Measurements from ENCODE around the gene ECE1.

The ECE1 gene

GRCh38 chr1:21174230-21174629 is 116.0 kb downstream of the ECE1 start:
- no peak for TF ChIP-seq EGR1 (IDR thresholded peaks at IDR 0.05)
- TF ChIP-seq CEBPB (IDR thresholded peaks at IDR 0.05) = no peak
- no peak for TF ChIP-seq RAD21 (IDR thresholded peaks at IDR 0.05; ENCODE audit: low read depth)
- no peak for TF ChIP-seq FOXM1 (IDR thresholded peaks at IDR 0.05; ENCODE audit: borderline replicate concordance, low read depth)
- no peak for TF ChIP-seq TCF12 (IDR thresholded peaks at IDR 0.05; ENCODE audit: low read depth)
- TF ChIP-seq YY1 (IDR thresholded peaks at IDR 0.05; ENCODE audit: low read depth) = no peak
- no peak for TF ChIP-seq USF1 (IDR thresholded peaks at IDR 0.05)
- TF ChIP-seq CREB1 (IDR thresholded peaks at IDR 0.05; ENCODE audit: low read depth) = no peak
- no peak for TF ChIP-seq NFIC (IDR thresholded peaks at IDR 0.05)
- TF ChIP-seq EP300 (IDR thresholded peaks at IDR 0.05; ENCODE audit: borderline replicate concordance) = no peak
- no peak for TF ChIP-seq TEAD4 (IDR thresholded peaks at IDR 0.05)
- no peak for TF ChIP-seq MAX (IDR thresholded peaks at IDR 0.05)
- TF ChIP-seq TAF1 (IDR thresholded peaks at IDR 0.05; ENCODE audit: low read depth) = no peak
- no peak for TF ChIP-seq ZBTB7A (IDR thresholded peaks at IDR 0.05; ENCODE audit: low read depth)
- TF ChIP-seq REST (IDR thresholded peaks at IDR 0.05; ENCODE audit: low read depth) = no peak

GRCh38 chr1:21170837-21171236 is 119.4 kb downstream of the ECE1 start:
- TF ChIP-seq TEAD4 (IDR thresholded peaks at IDR 0.05) = peak; percentile 34
- TF ChIP-seq NFIC (IDR thresholded peaks at IDR 0.05) = peak; percentile 80

GRCh38 chr1:21168444-21168843 is 121.8 kb downstream of the ECE1 start:
- TF ChIP-seq REST (IDR thresholded peaks at IDR 0.05; ENCODE audit: low read depth) (no peak), TEAD4 (IDR thresholded peaks at IDR 0.05) (no peak), FOXM1 (IDR thresholded peaks at IDR 0.05; ENCODE audit: borderline replicate concordance, low read depth) (no peak), RAD21 (IDR thresholded peaks at IDR 0.05; ENCODE audit: low read depth) (no peak), CEBPB (IDR thresholded peaks at IDR 0.05) (no peak), USF1 (IDR thresholded peaks at IDR 0.05) (no peak), CREB1 (IDR thresholded peaks at IDR 0.05; ENCODE audit: low read depth) (no peak), YY1 (IDR thresholded peaks at IDR 0.05; ENCODE audit: low read depth) (no peak)
